HG02973 (cell line): ENCODE measurements around the gene GPBAR1.
A peak's percentile ranks its signal among the peaks of the same experiment; 100 is the strongest.
"Not testable (repeated sequence)": the region's sequence is repeated elsewhere in the genome, so short reads cannot be mapped to it uniquely, and the experiment has no call there.

Experiments used
- ATAC-seq: cut with Tn5 transposase; IDR thresholded peaks from one replicate; pipeline ENCODE4 v1.9.1; 2021; ENCODE audit warnings: moderate library complexity; ENCODE audit not compliant: unreplicated experiment

Gene GPBAR1

GRCh38 chr2:218266316-218266979, 5.6 kb downstream of the GPBAR1 start:
- ATAC-seq: no peak

GRCh38 chr2:218267259-218267658, 6.4 kb downstream of the GPBAR1 start:
- no peak for ATAC-seq

GRCh38 chr2:218269900-218270720, 9.3 kb downstream of the GPBAR1 start, which contains the start of the genes AAMP and PNKD:
TSS of gene AAMP (minus strand) at chr2:218270137. CDS start at chr2:218270086, 51 bp downstream.
TSS of gene PNKD (plus strand) at chr2:218270519. CDS start at chr2:218270536, 17 bp downstream.
- ATAC-seq: peak; percentile 85

- ATAC-seq: no peak
Measured at GRCh38 chr2:218270721-218271486, 10.1 kb downstream of the GPBAR1 start.

GRCh38 chr2:218271487-218271797, 10.6 kb downstream of the GPBAR1 start:
- no peak for ATAC-seq

GRCh38 chr2:218271865-218272530, 11.2 kb downstream of the GPBAR1 start:
- no peak for ATAC-seq

GRCh38 chr2:218272531-218273212, 11.9 kb downstream of the GPBAR1 start:
- ATAC-seq: no peak

GRCh38 chr2:218273214-218273907, 12.5 kb downstream of the GPBAR1 start:
- ATAC-seq: not testable (repeated sequence)

GRCh38 chr2:218273908-218274249, 13.1 kb downstream of the GPBAR1 start:
- no peak for ATAC-seq

GRCh38 chr2:218274586-218274985, 13.8 kb downstream of the GPBAR1 start:
- ATAC-seq: no peak

GRCh38 chr2:218275371-218276072, 14.7 kb downstream of the GPBAR1 start:
- no peak for ATAC-seq

GRCh38 chr2:218276986-218277755, 16.4 kb downstream of the GPBAR1 start:
- no peak for ATAC-seq

GRCh38 chr2:218277921-218278320, 17.1 kb downstream of the GPBAR1 start:
- no peak for ATAC-seq

- ATAC-seq: no peak
Measured at GRCh38 chr2:218278531-218279360, 17.9 kb downstream of the GPBAR1 start.

- no peak for ATAC-seq
Measured at GRCh38 chr2:218280260-218280870, 19.6 kb downstream of the GPBAR1 start.

GRCh38 chr2:218281449-218281848, 20.6 kb downstream of the GPBAR1 start:
- no peak for ATAC-seq
